Trophoblast cell (in vitro differentiated cells and primary cell): ENCODE measurements around the gene FAM200B.

ENCODE experiments used
- DNase-seq, 2 donors: peaks; one replicate each; pipeline ENCODE4 v3.0.0-alpha.2; 2016
- H2AFZ ChIP-seq: 2 replicates; pipeline ENCODE4 v1.6.1; 2013; ENCODE audit warnings: low read length, moderate library complexity, mild to moderate bottlenecking; ENCODE audit not compliant: insufficient read depth, poor library complexity
- H2AK5ac ChIP-seq: 2 replicates; pipeline ENCODE4 v1.6.1; 2013; ENCODE audit warnings: mild to moderate bottlenecking, low read length
- H2BK120ac ChIP-seq: 2 replicates; pipeline ENCODE4 v1.6.1; 2013; ENCODE audit warnings: low read length, mild to moderate bottlenecking, moderate library complexity; ENCODE audit not compliant: insufficient read depth, poor library complexity
- H2BK12ac ChIP-seq: 2 replicates; pipeline ENCODE4 v1.6.1; 2013; ENCODE audit warnings: mild to moderate bottlenecking, low read length, moderate library complexity
- H2BK5ac ChIP-seq: 2 replicates; pipeline ENCODE4 v1.6.1; 2013; ENCODE audit warnings: low read length, low read depth, moderate library complexity, mild to moderate bottlenecking; ENCODE audit not compliant: poor library complexity
- H3K14ac ChIP-seq: 2 replicates; pipeline ENCODE4 v1.6.1; 2013; ENCODE audit warnings: mild to moderate bottlenecking, low read length
- H3K18ac ChIP-seq: 2 replicates; pipeline ENCODE4 v1.6.1; 2013; ENCODE audit warnings: mild to moderate bottlenecking, low read length
- H3K23ac ChIP-seq: 2 replicates; pipeline ENCODE4 v1.6.1; 2013; ENCODE audit warnings: low read length
- H3K27ac ChIP-seq: 2 replicates; pipeline ENCODE4 v1.5.1; 2013; ENCODE audit warnings: low read depth, mild to moderate bottlenecking, inconsistent platforms, low read length, moderate library complexity
- H3K27me3 ChIP-seq: 2 replicates; pipeline ENCODE4 v1.6.1; 2013; ENCODE audit warnings: inconsistent platforms, mild to moderate bottlenecking, low read length, moderate library complexity; ENCODE audit not compliant: insufficient read depth
- H3K36me3 ChIP-seq, 2 experiments: 1 replicate in 1 of 2; 2 replicates in 1 of 2; pipeline ENCODE4 v1.6.1; 2013; ENCODE audit warnings: low read length in 2 of 2, mild to moderate bottlenecking in 2 of 2, moderate library complexity in 1 of 2; ENCODE audit not compliant: insufficient read depth in 2 of 2, control insufficient read depth in 1 of 2
- H3K4ac ChIP-seq: 2 replicates; pipeline ENCODE4 v1.6.1; 2013; ENCODE audit warnings: low read depth, mild to moderate bottlenecking, low read length, moderate library complexity
- H3K4me1 ChIP-seq, 2 experiments: 1 replicate in 1 of 2; 2 replicates in 1 of 2; pipeline ENCODE4 v1.6.1; 2013; ENCODE audit warnings: low read length in 2 of 2, mild to moderate bottlenecking in 2 of 2, moderate library complexity in 1 of 2; ENCODE audit not compliant: insufficient read depth in 2 of 2, control insufficient read depth in 1 of 2
- H3K4me2 ChIP-seq: 2 replicates; pipeline ENCODE4 v1.6.1; 2013; ENCODE audit warnings: inconsistent platforms, mild to moderate bottlenecking, low read length, moderate library complexity
- H3K4me3 ChIP-seq: 2 replicates; pipeline ENCODE4 v1.5.1; 2013; ENCODE audit warnings: mild to moderate bottlenecking, low read depth, low read length, inconsistent platforms
- H3K79me1 ChIP-seq: one replicate; pipeline ENCODE4 v1.6.1; 2013; ENCODE audit warnings: low read length
- H3K79me2 ChIP-seq: 2 replicates; pipeline ENCODE4 v1.6.1; 2013; ENCODE audit warnings: low read length, mild to moderate bottlenecking; ENCODE audit not compliant: control insufficient read depth, insufficient read depth, poor library complexity
- H3K9ac ChIP-seq: 2 replicates; pipeline ENCODE4 v1.6.1; 2013; ENCODE audit warnings: mild to moderate bottlenecking, low read length
- H3K9me3 ChIP-seq: 2 replicates; pipeline ENCODE4 v1.6.1; 2013; ENCODE audit warnings: low read depth, mild to moderate bottlenecking, control low read depth, inconsistent platforms, low read length; ENCODE audit not compliant: insufficient read depth
- H4K12ac ChIP-seq: 2 replicates; pipeline ENCODE4 v1.6.1; 2013; ENCODE audit warnings: low read depth, mild to moderate bottlenecking, low read length, moderate library complexity
- H4K8ac ChIP-seq: 2 replicates; pipeline ENCODE4 v1.6.1; 2013; ENCODE audit warnings: low read depth, mild to moderate bottlenecking, low read length, moderate library complexity
- H4K91ac ChIP-seq: one replicate; pipeline ENCODE4 v1.6.1; 2013; ENCODE audit warnings: low read depth, mild to moderate bottlenecking, low read length, moderate library complexity
- WGBS: extraction: QIAGEN DNeasy Blood & Tissue Kit; methylation state at CpG from one replicate; pipeline ENCODE4 v1.1.7; 2013; ENCODE audit warnings: missing lambda C conversion rate; ENCODE audit not compliant: insufficient read length, insufficient coverage; ENCODE audit errors: extremely low coverage; 5-methylcytosine and 5-hydroxymethylcytosine counted together

Gene FAM200B

GRCh38 chr4:15677507-15677988 lies 4.1 kb upstream of the FAM200B start:
- Histone ChIP-seq H2BK5ac (no peak overlapping the region), H3K36me3 (no peaks in the 10 kb centered on the region), H3K14ac (no peak overlapping the region), H3K18ac (no peak overlapping the region), H2BK120ac (no peak overlapping the region), H2BK12ac (no peak overlapping the region), H3K27me3 (no peaks in the 10 kb centered on the region), H3K23ac (no peak overlapping the region), H3K9ac (no peak overlapping the region), H3K4me1 (peaks cover 0 to 4% of the 10 kb centered on the region in 2 experiments), H3K79me2 (peaks cover 13% of the 10 kb centered on the region), H3K9me3 (no peaks in the 10 kb centered on the region), H2AFZ (no peak overlapping the region), H2AK5ac (no peak overlapping the region), H4K8ac (no peak overlapping the region), H4K91ac (no peak overlapping the region), H3K79me1 (peaks cover 11% of the 10 kb centered on the region), H3K27ac (no peak overlapping the region), H4K12ac (no peak overlapping the region), H3K4ac (peak overlapping the region; percentile 64), H3K4me2 (no peak overlapping the region), H3K4me3 (no peak overlapping the region)
- WGBS = no CpG with 5 or more reads among the region's 2 CpGs
- DNase-seq = peak in 1 of 2 donors; percentile 64

- peak overlapping the region; percentile 62 for H3K9ac ChIP-seq
- H3K9me3 ChIP-seq = no peaks in the 10 kb centered on the region
- DNase-seq = no peak
- H3K79me1 ChIP-seq = peaks cover 11% of the 10 kb centered on the region
- peak overlapping the region; percentile 58 for H2BK12ac ChIP-seq
- H3K79me2 ChIP-seq = peaks cover 10% of the 10 kb centered on the region
- no peak overlapping the region for H3K23ac ChIP-seq
- H3K14ac ChIP-seq = peak overlapping the region; percentile 98
- H3K36me3 ChIP-seq = no peaks in the 10 kb centered on the region
- peak overlapping the region; percentile 67 for H4K12ac ChIP-seq
- peak overlapping the region; percentile 94 for H3K27ac ChIP-seq
- H2AK5ac ChIP-seq = peak overlapping the region; percentile 90
- peak overlapping the region; percentile 44 for H3K4me2 ChIP-seq
- peak overlapping the region; percentile 97 for H3K18ac ChIP-seq
- peak overlapping the region; percentile 92 for H2AFZ ChIP-seq
- H4K8ac ChIP-seq = peak overlapping the region; percentile 93
- peak overlapping the region; percentile 79 for H3K4me3 ChIP-seq
- H3K27me3 ChIP-seq = no peaks in the 10 kb centered on the region
- H2BK5ac ChIP-seq = peak overlapping the region; percentile 88
- no CpG with 5 or more reads among the region's 14 CpGs for WGBS
- H2BK120ac ChIP-seq = peak overlapping the region; percentile 78
- H3K4ac ChIP-seq = peak overlapping the region; percentile 99
- peaks cover 2 to 8% of the 10 kb centered on the region in 2 experiments for H3K4me1 ChIP-seq
- peak overlapping the region; percentile 98 for H4K91ac ChIP-seq
These were observed 608 bp upstream of the FAM200B start for GRCh38 chr4:15681067-15681371.

GRCh38 chr4:15682242-15683142 lies 865 bp downstream of the FAM200B start:
- Histone ChIP-seq H3K4me2 (peak overlapping the region; percentile 52), H3K23ac (no peak overlapping the region), H3K27ac (peak overlapping the region; percentile 99), H3K79me1 (peaks cover 11% of the 10 kb centered on the region), H3K4me3 (peak overlapping the region; percentile 86), H3K79me2 (peaks cover 10% of the 10 kb centered on the region), H3K9me3 (no peaks in the 10 kb centered on the region), H3K4me1 (peaks cover 2 to 7% of the 10 kb centered on the region in 2 experiments), H4K91ac (peak overlapping the region; percentile 92), H3K18ac (no peak overlapping the region), H2BK5ac (peak overlapping the region; percentile 94), H2AFZ (peak overlapping the region; percentile 60), H2BK12ac (no peak overlapping the region), H3K9ac (peak overlapping the region; percentile 99), H2AK5ac (no peak overlapping the region), H3K4ac (no peak overlapping the region), H3K14ac (peak overlapping the region; percentile 97), H4K8ac (no peak overlapping the region), H3K27me3 (no peaks in the 10 kb centered on the region), H3K36me3 (no peaks in the 10 kb centered on the region), H2BK120ac (peak overlapping the region; percentile 43), H4K12ac (no peak overlapping the region)
- no peak for DNase-seq
- WGBS = no CpG with 5 or more reads among the region's 6 CpGs

- Histone ChIP-seq H3K4me2 (no peak overlapping the region), H3K9me3 (no peaks in the 10 kb centered on the region), H4K91ac (no peak overlapping the region), H3K18ac (no peak overlapping the region), H2AFZ (no peak overlapping the region), H3K4me3 (no peak overlapping the region), H2BK120ac (no peak overlapping the region), H2BK12ac (no peak overlapping the region), H4K8ac (no peak overlapping the region), H3K27ac (no peak overlapping the region), H3K23ac (no peak overlapping the region), H3K9ac (no peak overlapping the region), H3K14ac (no peak overlapping the region), H3K79me2 (peaks cover 10% of the 10 kb centered on the region), H3K27me3 (no peaks in the 10 kb centered on the region), H2AK5ac (no peak overlapping the region), H3K79me1 (peaks cover 11% of the 10 kb centered on the region), H4K12ac (no peak overlapping the region), H2BK5ac (no peak overlapping the region), H3K4ac (no peak overlapping the region), H3K36me3 (no peaks in the 10 kb centered on the region), H3K4me1 (peaks cover 2 to 4% of the 10 kb centered on the region in 2 experiments)
- no peak for DNase-seq
- 100% methylated on average over 1 of the region's 2 CpGs for WGBS
These were observed 1.5 kb downstream of the FAM200B start for GRCh38 chr4:15683143-15683495.
